GM13977 (cell line): ENCODE results near the gene ZCCHC18.

Experiments used
- DNase-seq: peaks from one replicate; pipeline ENCODE4 v3.0.0; 2012; ENCODE audit warnings: low spot score
- in situ Hi-C: fragments of 300-500 bp; cut with MboI; formaldehyde crosslinking; loops from one replicate; pipeline ENCODE4 v1.12.0; 2022; ENCODE audit warnings: low sequenced_read_pairs, low pct_unique_long_range_greater_than_20kb, mixed read lengths, inconsistent platforms; ENCODE audit not compliant: unreplicated experiment
- TF ChIP-seq, protein P1 (sequence below): IDR thresholded peaks from 2 replicates; pipeline ENCODE4 v1.5.1; 2012; ENCODE audit warnings: mild to moderate bottlenecking, control low read depth; ENCODE audit not compliant: insufficient read depth; ENCODE audit errors: extremely low read depth, missing control alignments

Gene ZCCHC18

DNA sequence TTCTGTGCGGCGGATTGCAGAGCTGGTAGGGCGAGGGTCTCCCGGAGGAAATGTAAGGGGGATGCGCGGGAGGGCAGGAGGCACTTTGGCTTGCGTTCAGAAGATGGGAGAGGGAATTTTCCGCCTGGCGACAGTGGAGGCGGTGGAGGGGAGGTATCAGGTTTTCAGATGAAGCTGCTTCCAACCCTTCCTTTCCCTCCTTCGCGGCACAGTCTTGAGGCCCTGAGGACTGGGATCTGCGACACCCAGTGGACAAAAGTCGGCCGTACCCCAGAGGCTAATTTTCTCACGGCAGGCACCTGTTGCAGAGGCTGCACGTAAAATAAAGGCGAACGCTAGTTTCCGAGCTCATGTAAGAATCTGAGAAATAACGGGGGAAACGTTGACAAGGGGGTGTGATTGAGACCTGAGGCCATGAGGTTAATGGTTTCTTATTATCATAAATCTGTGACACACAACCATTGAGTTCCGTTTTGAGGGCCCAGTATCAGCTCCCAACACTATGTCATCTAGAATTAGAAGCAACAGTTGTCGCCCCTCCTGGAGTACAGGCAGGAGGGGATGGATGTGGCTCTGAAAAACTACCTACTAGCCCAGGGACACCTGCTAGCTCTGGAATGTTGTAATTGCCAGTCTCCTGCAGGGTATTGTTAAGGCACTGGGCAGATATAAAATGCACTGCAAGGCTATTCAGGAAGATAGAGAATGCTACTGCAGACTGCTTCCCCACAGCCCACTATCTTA, 1.1 kb downstream of the ZCCHC18 start:
- TF ChIP-seq, protein P1, sequence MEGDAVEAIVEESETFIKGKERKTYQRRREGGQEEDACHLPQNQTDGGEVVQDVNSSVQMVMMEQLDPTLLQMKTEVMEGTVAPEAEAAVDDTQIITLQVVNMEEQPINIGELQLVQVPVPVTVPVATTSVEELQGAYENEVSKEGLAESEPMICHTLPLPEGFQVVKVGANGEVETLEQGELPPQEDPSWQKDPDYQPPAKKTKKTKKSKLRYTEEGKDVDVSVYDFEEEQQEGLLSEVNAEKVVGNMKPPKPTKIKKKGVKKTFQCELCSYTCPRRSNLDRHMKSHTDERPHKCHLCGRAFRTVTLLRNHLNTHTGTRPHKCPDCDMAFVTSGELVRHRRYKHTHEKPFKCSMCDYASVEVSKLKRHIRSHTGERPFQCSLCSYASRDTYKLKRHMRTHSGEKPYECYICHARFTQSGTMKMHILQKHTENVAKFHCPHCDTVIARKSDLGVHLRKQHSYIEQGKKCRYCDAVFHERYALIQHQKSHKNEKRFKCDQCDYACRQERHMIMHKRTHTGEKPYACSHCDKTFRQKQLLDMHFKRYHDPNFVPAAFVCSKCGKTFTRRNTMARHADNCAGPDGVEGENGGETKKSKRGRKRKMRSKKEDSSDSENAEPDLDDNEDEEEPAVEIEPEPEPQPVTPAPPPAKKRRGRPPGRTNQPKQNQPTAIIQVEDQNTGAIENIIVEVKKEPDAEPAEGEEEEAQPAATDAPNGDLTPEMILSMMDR, result peak; percentile 49
- in situ Hi-C loops, result loop anchor here (25.0 kb wide), 1 partner anchor 276 kb away; the partner anchor contains the start of gene RAB9B
- DNase-seq, result peak; percentile 49

GRCh38 chrX:104117759-104118158, 5.4 kb downstream of the ZCCHC18 start:
- in situ Hi-C loops, result loop anchor here (25.0 kb wide), 1 partner anchor 280 kb away; the partner anchor contains the start of gene RAB9B
- TF ChIP-seq, protein P1, result no peak
- no peak for DNase-seq

- DNase-seq, result no peak
- in situ Hi-C loops, result loop anchor here (25.0 kb wide), 1 partner anchor 281 kb away; the partner anchor contains the start of gene RAB9B
- TF ChIP-seq, protein P1, result no peak
Measured at GRCh38 chrX:104118765-104119164, 6.4 kb downstream of the ZCCHC18 start.

DNA sequence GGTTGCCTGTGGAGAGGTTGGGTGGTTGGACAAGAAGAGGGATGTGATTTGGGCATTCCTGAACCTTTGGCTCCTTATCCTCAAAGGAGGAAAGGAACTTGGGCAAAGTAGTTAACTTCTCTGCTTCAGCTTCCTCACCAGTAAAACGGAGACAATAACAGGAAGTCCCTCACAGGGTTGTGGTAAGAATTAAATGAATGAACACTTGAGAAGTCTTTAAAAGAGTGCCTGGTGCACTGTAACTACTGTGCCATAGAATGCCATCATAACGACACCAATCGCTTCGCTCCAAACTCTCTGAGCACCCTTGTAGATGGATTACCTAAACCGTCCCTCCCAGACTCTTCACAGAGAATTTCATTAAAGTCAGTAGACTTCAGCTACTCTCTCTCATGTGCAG, 10.5 kb downstream of the ZCCHC18 start:
- DNase-seq, result no peak
- TF ChIP-seq, protein P1, result no peak
- in situ Hi-C loops, result loop anchor here (25.0 kb wide), 1 partner anchor 286 kb away; the partner anchor contains the start of gene RAB9B

- TF ChIP-seq, protein P1, result no peak
- in situ Hi-C loops, result no loop called here
- no peak for DNase-seq
Measured at GRCh38 chrX:104126856-104127255, 14.5 kb downstream of the ZCCHC18 start.

GRCh38 chrX:104130808-104131207, 18.5 kb downstream of the ZCCHC18 start:
- no peak for DNase-seq
- TF ChIP-seq, protein P1, result no peak
- in situ Hi-C loops, result no loop called here
